ENCODE data around the gene ZBTB40. TPM values are rescaled to one million over a fixed set of nuclear protein-coding genes. Genes with fewer than 3 reads are reported as not detected.
A peak's percentile ranks its signal among the peaks of the same experiment; 100 is the strongest.

Gene ZBTB40
- total and polyA plus RNA-seq, 9 of the 15 experiments (the other 6 are each of a cell fraction or from before 2014, with no cell fraction given): 2.6 to 26.0 (median 18.8) TPM

DNA sequence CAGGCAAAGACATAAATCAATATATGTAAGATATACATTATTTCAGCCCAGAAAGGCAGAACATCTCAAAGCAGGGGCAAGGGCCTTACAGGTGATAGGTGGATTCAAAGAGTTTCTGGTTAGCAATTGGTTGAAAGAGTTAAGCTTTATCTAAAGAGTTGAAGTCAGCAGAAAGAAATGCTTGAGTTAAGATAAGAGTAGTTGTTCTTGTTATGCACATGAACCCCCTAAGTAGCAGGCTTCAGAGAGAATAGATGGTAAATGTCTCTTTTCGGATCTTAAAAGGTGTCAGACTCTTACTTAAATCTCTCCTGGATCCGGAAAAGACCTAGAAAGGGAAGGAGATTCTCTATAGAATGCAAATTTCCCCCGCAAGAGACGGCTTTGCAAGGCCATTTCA, 8.3 kb upstream of the ZBTB40 start (continued):
- TF ChIP-seq, protein P1, sequence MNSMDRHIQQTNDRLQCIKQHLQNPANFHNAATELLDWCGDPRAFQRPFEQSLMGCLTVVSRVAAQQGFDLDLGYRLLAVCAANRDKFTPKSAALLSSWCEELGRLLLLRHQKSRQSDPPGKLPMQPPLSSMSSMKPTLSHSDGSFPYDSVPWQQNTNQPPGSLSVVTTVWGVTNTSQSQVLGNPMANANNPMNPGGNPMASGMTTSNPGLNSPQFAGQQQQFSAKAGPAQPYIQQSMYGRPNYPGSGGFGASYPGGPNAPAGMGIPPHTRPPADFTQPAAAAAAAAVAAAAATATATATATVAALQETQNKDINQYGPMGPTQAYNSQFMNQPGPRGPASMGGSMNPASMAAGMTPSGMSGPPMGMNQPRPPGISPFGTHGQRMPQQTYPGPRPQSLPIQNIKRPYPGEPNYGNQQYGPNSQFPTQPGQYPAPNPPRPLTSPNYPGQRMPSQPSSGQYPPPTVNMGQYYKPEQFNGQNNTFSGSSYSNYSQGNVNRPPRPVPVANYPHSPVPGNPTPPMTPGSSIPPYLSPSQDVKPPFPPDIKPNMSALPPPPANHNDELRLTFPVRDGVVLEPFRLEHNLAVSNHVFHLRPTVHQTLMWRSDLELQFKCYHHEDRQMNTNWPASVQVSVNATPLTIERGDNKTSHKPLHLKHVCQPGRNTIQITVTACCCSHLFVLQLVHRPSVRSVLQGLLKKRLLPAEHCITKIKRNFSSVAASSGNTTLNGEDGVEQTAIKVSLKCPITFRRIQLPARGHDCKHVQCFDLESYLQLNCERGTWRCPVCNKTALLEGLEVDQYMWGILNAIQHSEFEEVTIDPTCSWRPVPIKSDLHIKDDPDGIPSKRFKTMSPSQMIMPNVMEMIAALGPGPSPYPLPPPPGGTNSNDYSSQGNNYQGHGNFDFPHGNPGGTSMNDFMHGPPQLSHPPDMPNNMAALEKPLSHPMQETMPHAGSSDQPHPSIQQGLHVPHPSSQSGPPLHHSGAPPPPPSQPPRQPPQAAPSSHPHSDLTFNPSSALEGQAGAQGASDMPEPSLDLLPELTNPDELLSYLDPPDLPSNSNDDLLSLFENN (IDR thresholded peaks at IDR 0.05; ENCODE audit: low read depth in 2 of 2, low read length in 2 of 2): no peak

DNA sequence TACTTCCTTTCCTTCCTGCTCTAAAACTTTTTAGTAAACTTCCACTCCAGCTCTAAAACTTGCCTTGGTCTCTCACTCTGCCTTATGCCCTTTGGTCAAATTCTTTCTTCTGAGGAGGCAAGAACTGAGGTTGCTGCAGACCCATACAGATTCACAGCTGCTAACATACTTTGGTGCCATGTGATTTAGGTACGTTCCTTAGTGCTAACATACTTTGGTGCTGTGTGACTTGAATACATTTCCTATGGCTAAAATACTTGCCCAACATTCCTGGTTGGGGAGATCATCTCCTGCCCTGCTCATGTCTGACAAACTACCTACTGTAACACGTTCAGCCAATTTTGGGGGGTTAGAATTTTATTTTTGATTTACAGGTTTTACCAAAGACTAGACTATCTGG, 6.8 kb upstream of the ZBTB40 start:
- ATAC-seq (no peak), FAIRE-seq (no peak), DNase-seq (ENCODE audit: extremely low read depth in 1 of 4, low spot score in 3 of 4) (no peak)
- Histone ChIP-seq H3K4me1 (replicated peaks in 1 of 2; ENCODE audit: control insufficient read depth in 2 of 2, insufficient read depth in 2 of 2, low read length in 2 of 2) (peaks cover 4 to 10% of the 10 kb centered on the region in 2 experiments; a peak in 3 of 5 replicates), H3K9ac (ENCODE audit: insufficient read depth in 1 of 2, low read depth in 2 of 2, low read length in 2 of 2) (no peak overlapping the region), H3K9me1 (ENCODE audit: control insufficient read depth, insufficient read depth, low read length) (no peaks in the 10 kb centered on the region), H3K36me3 (ENCODE audit: control insufficient read depth, insufficient read depth, low read length) (no peaks in the 10 kb centered on the region), H2AFZ (ENCODE audit: low read depth, low read length) (no peak overlapping the region), H3K27me3 (ENCODE audit: control insufficient read depth in 2 of 2, insufficient read depth in 2 of 2, low read length in 2 of 2) (no peaks in the 10 kb centered on the region), H3K27ac (ENCODE audit: extremely low read depth, low read depth, low read length) (no peak overlapping the region), H3K4me2 (ENCODE audit: insufficient read depth, low read length) (no peak overlapping the region), H3K79me2 (ENCODE audit: control insufficient read depth, insufficient read depth, low read length) (no peaks in the 10 kb centered on the region), H3K4me3 (no peak overlapping the region), H3K9me3 (replicated peaks; ENCODE audit: control insufficient read depth, insufficient read depth, low read depth, low read length) (peaks cover 2% of the 10 kb centered on the region), H4K20me1 (replicated peaks; ENCODE audit: control insufficient read depth, insufficient read depth, low read length) (no peaks in the 10 kb centered on the region)
- no peak for TF ChIP-seq SNRNP70 (optimal IDR thresholded peaks at IDR 0.05; ENCODE audit: low read depth, low read length)
- TF ChIP-seq JUNB (CRISPR knock-in tag; conservative IDR thresholded peaks at IDR 0.05): no peak
- 0 out of 2 replicates have a peak, but pooled peaks have one; percentile 18 for TF ChIP-seq NFIC (IDR thresholded peaks at IDR 0.05)
- TF ChIP-seq BDP1 (IDR thresholded peaks at IDR 0.05; ENCODE audit: insufficient read depth, insufficient read length): no peak
- no peak for TF ChIP-seq SUPT5H (IDR thresholded peaks at IDR 0.05)
- TF ChIP-seq, protein P2, sequence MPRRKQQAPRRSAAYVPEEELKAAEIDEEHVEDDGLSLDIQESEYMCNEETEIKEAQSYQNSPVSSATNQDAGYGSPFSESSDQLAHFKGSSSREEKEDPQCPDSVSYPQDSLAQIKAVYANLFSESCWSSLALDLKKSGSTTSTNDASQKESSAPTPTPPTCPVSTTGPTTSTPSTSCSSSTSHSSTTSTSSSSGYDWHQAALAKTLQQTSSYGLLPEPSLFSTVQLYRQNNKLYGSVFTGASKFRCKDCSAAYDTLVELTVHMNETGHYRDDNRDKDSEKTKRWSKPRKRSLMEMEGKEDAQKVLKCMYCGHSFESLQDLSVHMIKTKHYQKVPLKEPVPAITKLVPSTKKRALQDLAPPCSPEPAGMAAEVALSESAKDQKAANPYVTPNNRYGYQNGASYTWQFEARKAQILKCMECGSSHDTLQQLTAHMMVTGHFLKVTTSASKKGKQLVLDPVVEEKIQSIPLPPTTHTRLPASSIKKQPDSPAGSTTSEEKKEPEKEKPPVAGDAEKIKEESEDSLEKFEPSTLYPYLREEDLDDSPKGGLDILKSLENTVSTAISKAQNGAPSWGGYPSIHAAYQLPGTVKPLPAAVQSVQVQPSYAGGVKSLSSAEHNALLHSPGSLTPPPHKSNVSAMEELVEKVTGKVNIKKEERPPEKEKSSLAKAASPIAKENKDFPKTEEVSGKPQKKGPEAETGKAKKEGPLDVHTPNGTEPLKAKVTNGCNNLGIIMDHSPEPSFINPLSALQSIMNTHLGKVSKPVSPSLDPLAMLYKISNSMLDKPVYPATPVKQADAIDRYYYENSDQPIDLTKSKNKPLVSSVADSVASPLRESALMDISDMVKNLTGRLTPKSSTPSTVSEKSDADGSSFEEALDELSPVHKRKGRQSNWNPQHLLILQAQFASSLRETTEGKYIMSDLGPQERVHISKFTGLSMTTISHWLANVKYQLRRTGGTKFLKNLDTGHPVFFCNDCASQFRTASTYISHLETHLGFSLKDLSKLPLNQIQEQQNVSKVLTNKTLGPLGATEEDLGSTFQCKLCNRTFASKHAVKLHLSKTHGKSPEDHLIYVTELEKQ (CRISPR knock-in tag; IDR thresholded peaks at IDR 0.05): no peak
- TF ChIP-seq, protein P3, sequence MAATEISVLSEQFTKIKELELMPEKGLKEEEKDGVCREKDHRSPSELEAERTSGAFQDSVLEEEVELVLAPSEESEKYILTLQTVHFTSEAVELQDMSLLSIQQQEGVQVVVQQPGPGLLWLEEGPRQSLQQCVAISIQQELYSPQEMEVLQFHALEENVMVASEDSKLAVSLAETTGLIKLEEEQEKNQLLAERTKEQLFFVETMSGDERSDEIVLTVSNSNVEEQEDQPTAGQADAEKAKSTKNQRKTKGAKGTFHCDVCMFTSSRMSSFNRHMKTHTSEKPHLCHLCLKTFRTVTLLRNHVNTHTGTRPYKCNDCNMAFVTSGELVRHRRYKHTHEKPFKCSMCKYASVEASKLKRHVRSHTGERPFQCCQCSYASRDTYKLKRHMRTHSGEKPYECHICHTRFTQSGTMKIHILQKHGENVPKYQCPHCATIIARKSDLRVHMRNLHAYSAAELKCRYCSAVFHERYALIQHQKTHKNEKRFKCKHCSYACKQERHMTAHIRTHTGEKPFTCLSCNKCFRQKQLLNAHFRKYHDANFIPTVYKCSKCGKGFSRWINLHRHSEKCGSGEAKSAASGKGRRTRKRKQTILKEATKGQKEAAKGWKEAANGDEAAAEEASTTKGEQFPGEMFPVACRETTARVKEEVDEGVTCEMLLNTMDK (IDR thresholded peaks at IDR 0.05; ENCODE audit: borderline replicate concordance, insufficient read depth, low read depth, low read length, poor library complexity, severe bottlenecking): no peak
- no peak for TF ChIP-seq PHF8 (IDR thresholded peaks at IDR 0.05; ENCODE audit: borderline replicate concordance, low read length)
- TF ChIP-seq SMARCB1 (IDR thresholded peaks at IDR 0.05; ENCODE audit: insufficient read length, low read depth): no peak
- WGBS (ENCODE audit: insufficient coverage, low coverage, missing lambda C conversion rate): 40% methylated on average over 2 of the region's 2 CpGs
- CTCF ChIA-PET (ENCODE audit: low intra/inter-chr PET ratio): no interaction called here
- no TSS peak for BruUV-seq (replicated peaks)
- intact Hi-C loops (cut with micrococcal nuclease): no loop called here
- POLR2A ChIA-PET: no interaction called here
- in situ Hi-C loops (cut with MboI): no loop called here

Measured in K562 (cell line).